Left ventricle myocardium inferior (tissue), 1 donor: ENCODE measurements around the gene PCAT6. TPM values are rescaled to one million over a fixed set of nuclear protein-coding genes. Genes with fewer than 3 reads are reported as not detected.
"Not testable (repeated sequence)": the region's sequence is repeated elsewhere in the genome, so short reads cannot be mapped to it uniquely, and the experiment has no call there.

Experiments used
- DNase-seq: peaks from one replicate; pipeline ENCODE4 v3.0.0-alpha.2; 2020
- H3K27ac ChIP-seq: fragments of 200-600 bp; replicated peaks from 2 replicates; pipeline ENCODE4 v1.8.0; 2021
- H3K27me3 ChIP-seq: fragments of 200-600 bp; 2 replicates; pipeline ENCODE4 v1.8.0; 2021; ENCODE audit warnings: low read depth
- H3K36me3 ChIP-seq: fragments of 200-600 bp; 2 replicates; pipeline ENCODE4 v1.8.0; 2021
- H3K4me1 ChIP-seq: fragments of 200-600 bp; 2 replicates; pipeline ENCODE4 v1.8.0; 2021
- H3K4me3 ChIP-seq: fragments of 200-600 bp; 2 replicates; pipeline ENCODE4 v1.8.0; 2021; ENCODE audit warnings: mild to moderate bottlenecking, moderate library complexity
- H3K9me3 ChIP-seq: fragments of 200-600 bp; replicated peaks from 2 replicates; pipeline ENCODE4 v1.8.0; 2021
- CTCF ChIP-seq: fragments of 200-600 bp; IDR thresholded peaks from 2 replicates; pipeline ENCODE4 v1.8.0; 2021; ENCODE audit warnings: antibody characterized with exemption, mild to moderate bottlenecking, borderline replicate concordance
- intact Hi-C: fragments of 100-400 bp; cut with micrococcal nuclease; formaldehyde crosslinking; loops from one replicate; pipeline ENCODE4 v1.11.0; 2022
- total RNA-seq: library from RNA; stranded (reverse); fragmentation: NEBNext Ultra II Directional; extraction: Animal tissue kit (Norgen Biotek cat#: 25700); gene quantifications from one replicate; pipeline ENCODE4 v1.2.1, GENCODE V29; 2021
- donor health status: DM: no; HTN: yes; CAD: no; lungs with severe emphysema.

The PCAT6 gene
- total RNA-seq, 1 donor from 2014 or later: 1.0 TPM

GRCh38 chr1:202812176-202813026, 1.6 kb downstream of the PCAT6 start:
- peaks cover 5% of the 10 kb centered on the region for H3K27me3 ChIP-seq
- intact Hi-C loops: no loop called here
- DNase-seq: no peak

GRCh38 chr1:202815120-202815519, 4.4 kb downstream of the PCAT6 start:
- H3K4me3 ChIP-seq: no peak overlapping the region
- no peak for TF ChIP-seq CTCF
- H3K27ac ChIP-seq: no peak overlapping the region
- no peak for DNase-seq
- H3K27me3 ChIP-seq: peaks cover 5% of the 10 kb centered on the region
- no peaks in the 10 kb centered on the region for H3K36me3 ChIP-seq
- intact Hi-C loops: no loop called here
- H3K9me3 ChIP-seq: no peaks in the 10 kb centered on the region
- H3K4me1 ChIP-seq: peaks cover 16% of the 10 kb centered on the region

More at GRCh38 chr1:202812176-202813026, 1.6 kb downstream of the PCAT6 start:
- TF ChIP-seq CTCF: no peak
- Histone ChIP-seq H3K4me3 (no peak overlapping the region), H3K27ac (no peak overlapping the region), H3K4me1 (peaks cover 41% of the 10 kb centered on the region), H3K9me3 (no peaks in the 10 kb centered on the region), H3K36me3 (no peaks in the 10 kb centered on the region)

- H3K36me3 ChIP-seq: no peaks in the 10 kb centered on the region
- H3K27ac ChIP-seq: no peak overlapping the region
- intact Hi-C loops: no loop called here
- no peak overlapping the region for H3K4me3 ChIP-seq
- DNase-seq: no peak
- H3K4me1 ChIP-seq: no peaks in the 10 kb centered on the region
- peaks cover 12% of the 10 kb centered on the region for H3K27me3 ChIP-seq
- no peak for TF ChIP-seq CTCF
- no peaks in the 10 kb centered on the region for H3K9me3 ChIP-seq
These were observed 8.1 kb downstream of the PCAT6 start for GRCh38 chr1:202818819-202819218.

GRCh38 chr1:202821467-202821866, 10.7 kb downstream of the PCAT6 start:
- no peak for TF ChIP-seq CTCF
- no peak for DNase-seq
- peaks cover 27% of the 10 kb centered on the region for H3K27me3 ChIP-seq
- no peak overlapping the region for H3K4me3 ChIP-seq
- no peaks in the 10 kb centered on the region for H3K9me3 ChIP-seq
- no peak overlapping the region for H3K27ac ChIP-seq
- H3K36me3 ChIP-seq: no peaks in the 10 kb centered on the region
- intact Hi-C loops: no loop called here
- no peaks in the 10 kb centered on the region for H3K4me1 ChIP-seq

GRCh38 chr1:202825748-202826147, 15.0 kb downstream of the PCAT6 start:
- H3K36me3 ChIP-seq: no peaks in the 10 kb centered on the region
- TF ChIP-seq CTCF: no peak
- intact Hi-C loops: no loop called here
- H3K4me3 ChIP-seq: no peak overlapping the region
- H3K4me1 ChIP-seq: no peaks in the 10 kb centered on the region
- H3K9me3 ChIP-seq: no peaks in the 10 kb centered on the region
- H3K27ac ChIP-seq: no peak overlapping the region
- H3K27me3 ChIP-seq: peaks cover 22% of the 10 kb centered on the region
- DNase-seq: no peak

GRCh38 chr1:202829223-202829622, 18.5 kb downstream of the PCAT6 start:
- H3K27ac ChIP-seq, intact Hi-C loops, H3K9me3 ChIP-seq, H3K4me3 ChIP-seq, H3K36me3 ChIP-seq, DNase-seq, H3K4me1 ChIP-seq: not testable (repeated sequence)
- peaks cover 14% of the 10 kb centered on the region for H3K27me3 ChIP-seq
